ENCODE measurements around the gene PTCRA.
A peak's percentile ranks its signal among the peaks of the same experiment; 100 is the strongest.
"Not testable (repeated sequence)": the region's sequence is repeated elsewhere in the genome, so short reads cannot be mapped to it uniquely, and the experiment has no call there.

Gene PTCRA

GRCh38 chr6:42942444-42942843 lies 26.6 kb downstream of the PTCRA start:
- DNase-seq, result no peak

DNA sequence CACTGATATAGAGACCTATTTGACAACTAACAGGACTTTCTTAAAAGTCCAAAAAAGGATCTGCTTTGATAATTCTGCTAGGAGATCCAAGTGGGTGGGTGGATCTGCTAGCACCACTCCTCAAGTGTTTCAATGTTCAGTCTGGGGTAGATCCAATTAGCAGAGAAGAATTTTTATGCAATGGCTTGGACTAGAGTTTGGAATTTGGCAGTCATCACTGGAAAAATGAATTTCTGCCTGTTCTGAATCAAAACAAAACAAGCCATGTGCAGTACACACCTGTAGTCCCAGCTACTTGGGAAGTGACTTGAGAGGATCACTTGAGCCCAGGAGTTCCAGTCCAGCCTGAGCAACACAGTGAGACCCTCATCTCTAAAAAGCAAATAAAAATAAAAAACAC lies 32.1 kb downstream of the PTCRA start:
- no peak for DNase-seq

GRCh38 chr6:42952389-42952788 lies 36.5 kb downstream of the PTCRA start:
- DNase-seq, result no peak

DNA sequence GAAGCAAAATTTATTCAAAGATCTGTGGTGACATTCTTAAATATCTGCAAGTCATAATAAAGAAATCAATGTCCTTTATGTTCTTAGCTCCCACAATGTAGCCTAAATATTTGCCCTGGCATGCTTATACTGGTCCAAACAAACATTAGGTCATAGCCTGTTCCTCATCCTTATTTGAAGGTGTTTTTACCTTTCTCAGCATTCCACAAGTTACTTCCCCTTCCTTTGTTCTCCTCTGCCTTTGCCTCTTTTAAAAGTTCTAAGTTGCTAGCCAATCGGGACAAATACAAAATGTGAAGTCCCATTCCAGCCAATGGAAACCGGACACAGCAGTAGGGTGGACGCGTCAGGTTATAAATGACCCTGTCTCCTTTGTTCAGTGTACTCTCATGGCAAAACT lies 38.6 kb downstream of the PTCRA start:
- DNase-seq, result not testable (repeated sequence)

DNA sequence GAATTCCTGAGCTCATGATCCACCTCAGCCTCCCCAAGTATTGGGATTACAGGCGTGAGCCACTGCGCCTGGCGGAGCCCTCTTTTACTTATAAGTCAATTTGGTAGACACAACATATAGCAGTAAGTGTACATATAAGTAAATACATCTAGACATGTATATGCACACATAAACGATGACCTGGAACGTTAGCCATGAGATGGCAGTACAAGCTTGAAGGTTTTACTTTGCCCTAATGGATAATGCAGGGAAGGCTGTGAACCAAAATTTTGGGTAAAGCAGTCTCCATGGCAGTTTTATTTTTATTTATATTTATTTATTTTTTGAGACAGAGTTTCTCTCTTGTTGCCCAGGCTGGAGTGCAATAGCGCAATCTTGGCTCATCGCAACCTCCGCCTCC lies 42.3 kb downstream of the PTCRA start:
- DNase-seq, result no peak

GRCh38 chr6:42959917-42960242 lies 44.0 kb downstream of the PTCRA start:
- DNase-seq, result no peak

GRCh38 chr6:42960243-42961019 lies 44.6 kb downstream of the PTCRA start, which contains the start of gene GNMT:
Gene GNMT, plus strand, starts transcription at chr6:42960754. Its CDS starts 14 bp downstream, at chr6:42960768.
- DNase-seq, result peak; percentile 34 to 52

GRCh38 chr6:42961020-42961470 lies 45.2 kb downstream of the PTCRA start:
- no peak for DNase-seq

- no peak for DNase-seq
Observed at GRCh38 chr6:42962096-42962495, 46.2 kb downstream of the PTCRA start.

- no peak for DNase-seq
Observed at GRCh38 chr6:42962502-42963178, 46.8 kb downstream of the PTCRA start.

DNA sequence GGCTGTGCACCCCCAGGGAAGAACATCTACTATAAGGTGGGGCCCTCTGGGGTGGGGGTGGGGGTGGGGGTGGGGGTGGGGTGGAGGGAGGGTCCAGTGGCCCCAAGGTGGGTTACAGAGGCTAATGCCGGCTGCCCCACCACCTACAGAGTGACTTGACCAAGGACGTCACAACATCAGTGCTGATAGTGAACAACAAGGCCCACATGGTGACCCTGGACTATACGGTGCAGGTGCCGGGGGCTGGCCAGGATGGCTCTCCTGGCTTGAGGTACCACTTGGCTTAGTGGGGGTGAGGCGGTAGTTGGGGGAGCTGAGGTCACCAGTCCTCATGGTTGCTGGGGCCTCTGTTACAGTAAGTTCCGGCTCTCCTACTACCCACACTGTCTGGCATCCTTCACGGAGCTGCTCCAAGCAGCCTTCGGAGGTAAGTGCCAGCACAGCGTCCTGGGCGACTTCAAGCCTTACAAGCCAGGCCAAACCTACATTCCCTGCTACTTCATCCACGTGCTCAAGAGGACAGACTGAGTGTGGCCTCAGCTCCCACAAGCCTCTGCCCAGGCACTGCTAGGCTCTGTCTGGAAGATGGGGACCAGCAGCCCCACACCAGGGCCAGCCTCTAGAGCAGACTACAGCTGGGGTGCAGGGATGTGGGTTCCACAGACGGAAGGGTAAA lies 47.5 kb downstream of the PTCRA start:
- DNase-seq, result no peak

DNA sequence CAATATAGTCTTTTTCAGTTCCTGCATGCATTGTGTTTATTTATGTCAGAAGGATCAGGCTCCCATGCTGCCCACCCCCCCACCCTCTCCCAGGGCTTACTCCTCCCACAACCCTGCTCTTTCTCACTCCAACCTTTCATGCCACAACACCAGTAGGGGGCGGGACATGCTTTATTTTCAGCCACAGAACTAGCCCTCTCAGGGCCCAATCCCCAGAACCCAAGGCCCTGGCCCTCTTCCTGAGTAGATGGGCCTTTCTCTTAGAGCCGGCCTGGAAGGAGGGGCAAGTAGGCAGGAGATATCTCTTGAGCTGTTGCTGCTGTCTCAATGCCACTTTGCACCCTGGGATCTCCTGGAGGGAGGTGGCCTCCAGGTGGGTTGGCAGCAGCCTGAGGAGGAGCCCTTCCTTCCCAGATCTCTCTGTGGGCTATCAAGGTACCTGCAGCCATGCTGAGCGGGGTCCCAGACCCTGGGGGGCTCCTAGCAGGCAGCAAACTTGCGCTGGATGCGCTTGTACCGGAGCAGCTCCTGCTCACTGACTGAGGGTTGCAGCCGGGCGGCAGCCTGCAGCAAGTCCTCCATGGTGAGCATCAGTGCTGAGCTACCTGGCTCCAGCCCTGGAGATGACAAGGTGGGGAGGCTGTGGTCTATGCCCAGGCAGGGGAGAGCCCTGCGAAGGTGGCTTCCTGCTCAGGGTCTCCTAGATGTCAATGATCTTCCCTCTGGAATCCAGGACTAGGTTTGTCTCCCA lies 48.2 kb downstream of the PTCRA start:
- peak; percentile 39 to 41 for DNase-seq

GRCh38 chr6:42966571-42966970 lies 50.7 kb downstream of the PTCRA start:
- DNase-seq, result no peak

DNA sequence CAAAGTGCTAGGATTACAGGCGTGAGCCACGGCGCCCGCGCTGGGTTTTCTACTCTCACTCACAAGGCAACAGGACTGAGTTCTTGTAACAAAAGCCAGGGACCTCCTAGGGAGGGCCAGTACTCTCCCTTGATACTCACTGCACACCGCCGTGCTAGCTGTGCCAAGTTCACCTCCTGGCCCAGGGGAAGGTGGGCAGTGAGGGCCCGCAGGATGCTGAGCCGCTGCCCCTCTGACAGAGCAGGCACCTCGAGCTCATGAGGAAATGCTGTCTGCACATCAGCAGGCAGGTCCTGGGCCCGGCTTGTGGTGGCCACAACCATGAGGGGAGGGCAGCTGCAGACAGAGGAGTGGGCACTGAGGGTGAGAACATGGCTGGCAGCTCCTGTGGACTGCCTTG lies 51.4 kb downstream of the PTCRA start:
- no peak for DNase-seq

- DNase-seq, result no peak
Observed at GRCh38 chr6:42968126-42968701, 52.4 kb downstream of the PTCRA start.

GRCh38 chr6:42968783-42969182 lies 52.9 kb downstream of the PTCRA start:
- DNase-seq, result no peak

- DNase-seq, result no peak
Observed at GRCh38 chr6:42969431-42969830, 53.6 kb downstream of the PTCRA start.

- DNase-seq, result no peak
Observed at GRCh38 chr6:42969934-42970333, 54.1 kb downstream of the PTCRA start.

- DNase-seq, result no peak
Observed at GRCh38 chr6:42970871-42971612, 55.2 kb downstream of the PTCRA start.

- DNase-seq, result no peak
Observed at GRCh38 chr6:42971746-42972327, 56.0 kb downstream of the PTCRA start.

- DNase-seq, result no peak
Observed at GRCh38 chr6:42973926-42974325, 58.1 kb downstream of the PTCRA start.

All from stimulated activated CD4-positive, alpha-beta T cell treated with anti-CD3 and anti-CD28 coated beads, Interleukin-2, amount 100 ng/mL, for 24 hours (primary cell).